Mammary epithelial cell (primary cell): ENCODE measurements around the gene CCDC78.

Experiments
- CTCF ChIP-seq, 2 donors: IDR thresholded peaks in 1 of 2; conservative IDR thresholded peaks in 1 of 2; 2 replicates each; pipeline ENCODE4 v1.5.1; 2011 to 2012; ENCODE audit warnings: inconsistent platforms in 2 of 2, low read length in 2 of 2, mild to moderate bottlenecking in 2 of 2, control low read depth in 1 of 2, low read depth in 1 of 2; ENCODE audit not compliant: insufficient read depth in 1 of 2; ENCODE audit errors: extremely low read depth in 1 of 2
- EZH2 ChIP-seq: IDR thresholded peaks from 2 replicates; pipeline ENCODE4 v1.6.1; 2012; ENCODE audit warnings: low read length, inconsistent platforms, borderline replicate concordance

GRCh38 chr16:681746-682427, 44.4 kb downstream of the CCDC78 start:
- no peak for TF ChIP-seq CTCF (conservative IDR thresholded peaks at IDR 0.05 in 1 of 2, IDR thresholded peaks at IDR 0.05 in 1 of 2; ENCODE audit: extremely low read depth in 1 of 2, insufficient read depth in 1 of 2, low read depth in 1 of 2, low read length in 2 of 2)
- TF ChIP-seq EZH2: no peak
